ENCODE data around the gene PLD6.

The PLD6 gene

GRCh38 chr17:17180741-17181525, 25.2 kb downstream of the PLD6 start:
- no peak for TF ChIP-seq POLR2AphosphoS5 (IDR thresholded peaks at IDR 0.05; ENCODE audit: low read depth, low read length)
- no peak for TF ChIP-seq TAF1 (IDR thresholded peaks at IDR 0.05; ENCODE audit: low read depth, low read length)
- TF ChIP-seq POU2F2 (IDR thresholded peaks at IDR 0.05; ENCODE audit: low read depth, low read length) = no peak
- TF ChIP-seq SPI1 (IDR thresholded peaks at IDR 0.05; ENCODE audit: low read depth, low read length) = no peak
- TF ChIP-seq POLR2A (IDR thresholded peaks at IDR 0.05; ENCODE audit: low read depth, low read length) = no peak
- no peak for TF ChIP-seq PAX5 (IDR thresholded peaks at IDR 0.05; ENCODE audit: insufficient read depth, low read length, severe bottlenecking)
- FAIRE-seq = peak; percentile 81
- no peak for DNase-seq (ENCODE audit: insufficient read length, low spot score)

DNA sequence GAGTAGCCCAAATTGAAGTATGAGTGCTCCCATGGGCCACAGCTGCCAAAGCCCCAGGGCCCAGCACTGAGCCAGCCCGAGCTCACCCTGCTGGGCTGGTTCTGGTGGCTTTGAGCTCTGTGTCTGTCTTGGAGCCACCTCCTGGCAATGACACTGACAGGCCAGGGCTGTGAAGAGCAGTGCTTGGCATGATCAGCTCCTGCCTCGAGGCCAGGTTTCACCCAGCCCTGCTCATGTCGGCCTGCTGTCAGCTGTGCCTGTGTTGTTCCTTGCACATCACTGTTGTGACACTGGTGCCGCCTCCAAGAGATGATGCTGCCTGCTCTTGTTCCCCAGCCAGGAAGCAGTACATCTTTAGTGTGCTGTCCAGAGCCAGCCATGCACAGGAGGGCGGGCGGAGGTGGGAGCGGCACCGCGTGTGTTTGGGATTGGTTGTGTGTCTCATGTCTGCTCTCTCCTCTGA, 26.0 kb downstream of the PLD6 start:
- DNase-seq (ENCODE audit: insufficient read length, low spot score) = no peak
- peak; percentile 62 for FAIRE-seq
- TF ChIP-seq POLR2AphosphoS5 (IDR thresholded peaks at IDR 0.05; ENCODE audit: low read depth, low read length) = no peak
- no peak for TF ChIP-seq PAX5 (IDR thresholded peaks at IDR 0.05; ENCODE audit: insufficient read depth, low read length, severe bottlenecking)
- TF ChIP-seq TAF1 (IDR thresholded peaks at IDR 0.05; ENCODE audit: low read depth, low read length) = no peak
- TF ChIP-seq SPI1 (IDR thresholded peaks at IDR 0.05; ENCODE audit: low read depth, low read length) = no peak
- TF ChIP-seq POLR2A (IDR thresholded peaks at IDR 0.05; ENCODE audit: low read depth, low read length) = no peak
- TF ChIP-seq POU2F2 (IDR thresholded peaks at IDR 0.05; ENCODE audit: low read depth, low read length) = no peak

DNA sequence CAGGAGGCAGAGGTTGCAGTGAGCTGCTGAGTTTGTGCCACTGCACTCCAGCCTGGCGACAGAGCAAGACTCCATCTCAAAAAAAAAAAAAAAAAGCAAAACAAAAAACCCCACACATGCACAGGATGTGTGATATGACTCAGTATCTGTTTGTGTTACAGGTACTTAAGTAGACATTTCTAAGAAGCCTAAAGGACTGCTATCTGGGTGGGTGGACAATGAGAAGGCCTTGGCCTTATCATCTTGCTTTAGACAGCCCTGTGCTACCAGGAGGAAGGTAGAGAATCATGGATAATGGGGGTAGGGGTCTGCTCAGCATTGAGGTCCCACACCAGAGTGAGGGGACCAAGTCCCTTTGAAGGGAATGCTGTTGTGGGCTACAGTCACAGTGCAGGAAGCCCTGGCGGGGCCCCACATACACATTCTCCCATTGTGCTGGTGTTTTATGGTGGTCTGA, 26.7 kb downstream of the PLD6 start:
- TF ChIP-seq SPI1 (IDR thresholded peaks at IDR 0.05; ENCODE audit: low read depth, low read length) (no peak), POLR2A (IDR thresholded peaks at IDR 0.05; ENCODE audit: low read depth, low read length) (no peak), POU2F2 (IDR thresholded peaks at IDR 0.05; ENCODE audit: low read depth, low read length) (no peak), PAX5 (IDR thresholded peaks at IDR 0.05; ENCODE audit: insufficient read depth, low read length, severe bottlenecking) (no peak), POLR2AphosphoS5 (IDR thresholded peaks at IDR 0.05; ENCODE audit: low read depth, low read length) (no peak), TAF1 (IDR thresholded peaks at IDR 0.05; ENCODE audit: low read depth, low read length) (no peak)
- DNase-seq (ENCODE audit: insufficient read length, low spot score) = no peak
- FAIRE-seq = peak; percentile 60

DNA sequence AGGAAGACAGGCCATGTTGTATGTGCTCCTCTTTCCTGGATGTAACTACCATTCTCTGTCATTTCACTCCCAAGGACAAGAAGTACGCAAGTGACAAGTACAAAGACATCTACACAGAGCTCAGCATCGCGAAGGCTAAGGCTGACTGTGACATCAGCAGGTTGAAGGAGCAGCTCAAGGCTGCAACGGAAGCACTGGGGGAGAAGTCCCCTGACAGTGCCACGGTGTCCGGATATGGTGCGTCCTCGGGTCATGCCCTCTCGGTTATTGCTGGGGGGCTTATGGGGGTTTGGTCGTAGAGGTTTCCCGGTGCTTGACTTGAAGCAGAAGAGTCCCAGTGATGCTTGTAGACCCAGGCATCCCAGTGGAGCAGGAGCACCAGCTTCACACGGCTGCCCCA, 29.0 kb downstream of the PLD6 start:
- TF ChIP-seq POU2F2 (IDR thresholded peaks at IDR 0.05; ENCODE audit: low read depth, low read length) = no peak
- TF ChIP-seq POLR2A (IDR thresholded peaks at IDR 0.05; ENCODE audit: low read depth, low read length) = no peak
- TF ChIP-seq POLR2AphosphoS5 (IDR thresholded peaks at IDR 0.05; ENCODE audit: low read depth, low read length) = no peak
- TF ChIP-seq TAF1 (IDR thresholded peaks at IDR 0.05; ENCODE audit: low read depth, low read length) = no peak
- TF ChIP-seq PAX5 (IDR thresholded peaks at IDR 0.05; ENCODE audit: insufficient read depth, low read length, severe bottlenecking) = no peak
- TF ChIP-seq SPI1 (IDR thresholded peaks at IDR 0.05; ENCODE audit: low read depth, low read length) = no peak
- FAIRE-seq = no peak
- DNase-seq (ENCODE audit: insufficient read length, low spot score) = no peak

- DNase-seq (ENCODE audit: insufficient read length, low spot score) = no peak
These were observed 29.8 kb downstream of the PLD6 start for GRCh38 chr17:17176341-17176740.

GRCh38 chr17:17175917-17176316, 30.2 kb downstream of the PLD6 start:
- DNase-seq (ENCODE audit: insufficient read length, low spot score) (no peak), FAIRE-seq (no peak)
- TF ChIP-seq SPI1 (IDR thresholded peaks at IDR 0.05; ENCODE audit: low read depth, low read length) (no peak), POU2F2 (IDR thresholded peaks at IDR 0.05; ENCODE audit: low read depth, low read length) (no peak), POLR2A (IDR thresholded peaks at IDR 0.05; ENCODE audit: low read depth, low read length) (no peak), TAF1 (IDR thresholded peaks at IDR 0.05; ENCODE audit: low read depth, low read length) (no peak), POLR2AphosphoS5 (IDR thresholded peaks at IDR 0.05; ENCODE audit: low read depth, low read length) (no peak), PAX5 (IDR thresholded peaks at IDR 0.05; ENCODE audit: insufficient read depth, low read length, severe bottlenecking) (no peak)

More at GRCh38 chr17:17176341-17176740, 29.8 kb downstream of the PLD6 start:
- FAIRE-seq = no peak
- TF ChIP-seq POLR2AphosphoS5 (IDR thresholded peaks at IDR 0.05; ENCODE audit: low read depth, low read length) (no peak), POU2F2 (IDR thresholded peaks at IDR 0.05; ENCODE audit: low read depth, low read length) (no peak), TAF1 (IDR thresholded peaks at IDR 0.05; ENCODE audit: low read depth, low read length) (no peak), POLR2A (IDR thresholded peaks at IDR 0.05; ENCODE audit: low read depth, low read length) (no peak), PAX5 (IDR thresholded peaks at IDR 0.05; ENCODE audit: insufficient read depth, low read length, severe bottlenecking) (no peak), SPI1 (IDR thresholded peaks at IDR 0.05; ENCODE audit: low read depth, low read length) (no peak)

GRCh38 chr17:17175340-17175739, 30.8 kb downstream of the PLD6 start:
- FAIRE-seq (no peak), DNase-seq (ENCODE audit: insufficient read length, low spot score) (no peak)
- TF ChIP-seq TAF1 (IDR thresholded peaks at IDR 0.05; ENCODE audit: low read depth, low read length) = no peak
- no peak for TF ChIP-seq POLR2A (IDR thresholded peaks at IDR 0.05; ENCODE audit: low read depth, low read length)
- no peak for TF ChIP-seq POLR2AphosphoS5 (IDR thresholded peaks at IDR 0.05; ENCODE audit: low read depth, low read length)
- TF ChIP-seq POU2F2 (IDR thresholded peaks at IDR 0.05; ENCODE audit: low read depth, low read length) = no peak
- no peak for TF ChIP-seq PAX5 (IDR thresholded peaks at IDR 0.05; ENCODE audit: insufficient read depth, low read length, severe bottlenecking)
- TF ChIP-seq SPI1 (IDR thresholded peaks at IDR 0.05; ENCODE audit: low read depth, low read length) = no peak

DNA sequence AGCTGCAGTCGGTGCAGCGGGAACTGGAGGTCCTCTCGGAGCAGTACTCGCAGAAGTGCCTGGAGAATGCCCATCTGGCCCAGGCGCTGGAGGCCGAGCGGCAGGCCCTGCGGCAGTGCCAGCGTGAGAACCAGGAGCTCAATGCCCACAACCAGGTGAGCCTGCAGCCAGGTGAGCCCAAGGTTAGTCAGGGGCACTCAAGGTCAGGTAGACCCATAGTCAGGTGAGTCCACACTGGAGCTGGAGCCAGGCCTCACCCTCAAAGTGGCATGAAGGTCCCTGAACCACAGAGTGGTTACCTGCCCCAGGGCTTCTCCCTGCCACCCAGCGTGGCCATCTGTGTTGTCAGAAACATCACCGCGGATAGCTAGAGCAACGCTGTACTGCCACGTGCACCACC, 32.2 kb downstream of the PLD6 start:
- no peak for TF ChIP-seq PAX5 (IDR thresholded peaks at IDR 0.05; ENCODE audit: insufficient read depth, low read length, severe bottlenecking)
- no peak for TF ChIP-seq POU2F2 (IDR thresholded peaks at IDR 0.05; ENCODE audit: low read depth, low read length)
- TF ChIP-seq POLR2A (IDR thresholded peaks at IDR 0.05; ENCODE audit: low read depth, low read length) = no peak
- DNase-seq (ENCODE audit: insufficient read length, low spot score) (no peak), FAIRE-seq (no peak)

DNA sequence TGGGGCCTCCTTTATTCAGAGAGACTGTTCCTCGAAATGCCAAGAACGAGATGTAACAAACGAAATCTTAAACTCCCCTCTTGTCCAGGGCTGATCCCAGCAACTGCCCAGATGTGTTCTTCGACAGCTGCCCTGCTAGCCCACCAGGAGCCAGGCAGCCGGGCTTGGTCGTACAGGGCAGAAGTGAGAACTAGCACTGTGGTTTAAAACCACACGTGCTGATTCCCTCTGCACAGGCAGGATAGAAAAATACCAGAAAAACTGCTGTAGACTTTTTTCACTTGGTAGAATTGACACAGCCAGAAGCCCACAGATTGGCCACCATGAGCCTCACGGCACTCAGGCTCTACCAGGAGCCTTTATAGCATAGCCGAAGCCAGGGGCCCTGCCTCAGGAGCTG, 33.1 kb downstream of the PLD6 start:
- no peak for FAIRE-seq
- no peak for TF ChIP-seq PAX5 (IDR thresholded peaks at IDR 0.05; ENCODE audit: insufficient read depth, low read length, severe bottlenecking)
- no peak for TF ChIP-seq TAF1 (IDR thresholded peaks at IDR 0.05; ENCODE audit: low read depth, low read length)
- no peak for TF ChIP-seq POLR2AphosphoS5 (IDR thresholded peaks at IDR 0.05; ENCODE audit: low read depth, low read length)
- no peak for TF ChIP-seq POU2F2 (IDR thresholded peaks at IDR 0.05; ENCODE audit: low read depth, low read length)
- TF ChIP-seq POLR2A (IDR thresholded peaks at IDR 0.05; ENCODE audit: low read depth, low read length) = no peak
- TF ChIP-seq SPI1 (IDR thresholded peaks at IDR 0.05; ENCODE audit: low read depth, low read length) = no peak
- no peak for DNase-seq (ENCODE audit: insufficient read length, low spot score)
